GM19372 (cell line): ENCODE data around the gene AGRN.
"Not testable (repeated sequence)": the region's sequence is repeated elsewhere in the genome, so short reads cannot be mapped to it uniquely, and the experiment has no call there.

Experiments
- ATAC-seq: cut with Tn5 transposase; IDR thresholded peaks from one replicate; pipeline ENCODE4 v1.9.1; 2021; ENCODE audit warnings: mild to moderate bottlenecking, low read depth, moderate library complexity; ENCODE audit not compliant: unreplicated experiment

Gene AGRN

GRCh38 chr1:1063261-1063944, 43.5 kb downstream of the AGRN start:
- no peak for ATAC-seq

- no peak for ATAC-seq
These were observed 44.3 kb downstream of the AGRN start for GRCh38 chr1:1063945-1064831.

- no peak for ATAC-seq
These were observed 45.5 kb downstream of the AGRN start for GRCh38 chr1:1065265-1065939.

- ATAC-seq, result not testable (repeated sequence)
These were observed 46.0 kb downstream of the AGRN start for GRCh38 chr1:1065940-1066304.

GRCh38 chr1:1066403-1067283, 46.7 kb downstream of the AGRN start:
- no peak for ATAC-seq

- ATAC-seq, result no peak
These were observed 47.5 kb downstream of the AGRN start for GRCh38 chr1:1067284-1067859.

GRCh38 chr1:1067860-1068516, 48.1 kb downstream of the AGRN start:
- no peak for ATAC-seq

GRCh38 chr1:1068517-1069055, 48.7 kb downstream of the AGRN start:
- ATAC-seq, result no peak

GRCh38 chr1:1069056-1069710, 49.3 kb downstream of the AGRN start:
- peak; percentile 50 for ATAC-seq

- ATAC-seq, result peak; percentile 4
These were observed 50.1 kb downstream of the AGRN start for GRCh38 chr1:1069711-1070676.

GRCh38 chr1:1071486-1072298, 51.8 kb downstream of the AGRN start:
- no peak for ATAC-seq

- no peak for ATAC-seq
These were observed 52.5 kb downstream of the AGRN start for GRCh38 chr1:1072299-1072848.

- no peak for ATAC-seq
These were observed 53.2 kb downstream of the AGRN start for GRCh38 chr1:1072849-1073742.

GRCh38 chr1:1073743-1074587, 54.0 kb downstream of the AGRN start, which contains the start of gene RNF223:
Gene RNF223 (minus strand): TSS chr1:1074306. CDS start chr1:1072566, 1,740 bp downstream.
- ATAC-seq, result no peak
